H9 (cell line): ENCODE data around the gene GFRA1. TPM values are rescaled to one million over a fixed set of nuclear protein-coding genes. Genes with fewer than 3 reads are reported as not detected.

Experiments used
- DNase-seq: peaks from one replicate; pipeline ENCODE4 v3.0.0-alpha.2; 2017
- H2AFZ ChIP-seq: one replicate; pipeline ENCODE4 v1.6.1; 2013; ENCODE audit warnings: mild to moderate bottlenecking, low read length, control low read depth, moderate library complexity
- H2AK5ac ChIP-seq: 2 replicates; pipeline ENCODE4 v1.6.1; 2013; ENCODE audit warnings: low read length, control low read depth, mixed read lengths; ENCODE audit not compliant: insufficient read length
- H2BK120ac ChIP-seq: one replicate; pipeline ENCODE4 v1.6.1; 2013; ENCODE audit warnings: low read depth, mild to moderate bottlenecking, low read length, control low read depth, inconsistent platforms; ENCODE audit not compliant: poor library complexity, severe bottlenecking
- H2BK12ac ChIP-seq: 2 replicates; pipeline ENCODE4 v1.6.1; 2013; ENCODE audit warnings: low read length, control low read depth, mixed read lengths, low read depth; ENCODE audit not compliant: insufficient read length
- H2BK15ac ChIP-seq: 2 replicates; pipeline ENCODE4 v1.6.1; 2013; ENCODE audit warnings: low read depth, low read length, control low read depth
- H2BK20ac ChIP-seq: one replicate; pipeline ENCODE4 v1.6.1; 2013; ENCODE audit warnings: low read depth, mild to moderate bottlenecking, low read length, control low read depth, inconsistent platforms; ENCODE audit not compliant: poor library complexity, severe bottlenecking
- H2BK5ac ChIP-seq: 2 replicates; pipeline ENCODE4 v1.6.1; 2013; ENCODE audit warnings: low read length, control low read depth, mixed read lengths; ENCODE audit not compliant: insufficient read length
- H3K14ac ChIP-seq: 2 replicates; pipeline ENCODE4 v1.6.1; 2013; ENCODE audit warnings: low read length, control low read depth; ENCODE audit not compliant: insufficient read depth
- H3K18ac ChIP-seq: 2 replicates; pipeline ENCODE4 v1.6.1; 2013; ENCODE audit warnings: low read depth, mild to moderate bottlenecking, mixed read lengths, low read length, control low read depth; ENCODE audit not compliant: insufficient read length
- H3K23ac ChIP-seq: 2 replicates; pipeline ENCODE4 v1.6.1; 2013; ENCODE audit warnings: low read length, control low read depth, mixed read lengths, low read depth; ENCODE audit not compliant: insufficient read length
- H3K23me2 ChIP-seq: 2 replicates; pipeline ENCODE4 v1.6.1; 2013; ENCODE audit warnings: low read depth, mild to moderate bottlenecking, mixed read lengths, low read length, control low read depth; ENCODE audit not compliant: insufficient read length, poor library complexity, severe bottlenecking
- H3K27ac ChIP-seq: 2 replicates; pipeline ENCODE4 v1.5.1; 2013; ENCODE audit warnings: low read length, control low read depth, mixed read lengths, low read depth; ENCODE audit not compliant: insufficient read length
- H3K27me3 ChIP-seq: 2 replicates; pipeline ENCODE4 v1.6.1; 2013; ENCODE audit warnings: low read length, control low read depth, inconsistent platforms; ENCODE audit not compliant: insufficient read depth
- H3K4ac ChIP-seq: 2 replicates; pipeline ENCODE4 v1.6.1; 2013; ENCODE audit warnings: low read depth, mild to moderate bottlenecking, control low read depth, inconsistent platforms, low read length, moderate library complexity
- H3K4me1 ChIP-seq: 2 replicates; pipeline ENCODE4 v1.6.1; 2013; ENCODE audit warnings: low read length, control low read depth, inconsistent platforms; ENCODE audit not compliant: insufficient read depth
- H3K4me2 ChIP-seq: 2 replicates; pipeline ENCODE4 v1.6.1; 2013; ENCODE audit warnings: low read length, control low read depth, mixed read lengths; ENCODE audit not compliant: insufficient read length, insufficient read depth
- H3K56ac ChIP-seq: 2 replicates; pipeline ENCODE4 v1.6.1; 2013; ENCODE audit warnings: low read depth, mild to moderate bottlenecking, mixed read lengths, low read length, control low read depth; ENCODE audit not compliant: insufficient read length
- H3K79me1 ChIP-seq: 2 replicates; pipeline ENCODE4 v1.6.1; 2013; ENCODE audit warnings: low read depth, mild to moderate bottlenecking, moderate library complexity, low read length, control low read depth, inconsistent platforms; ENCODE audit not compliant: insufficient read depth, poor library complexity, severe bottlenecking
- H3K79me2 ChIP-seq: 2 replicates; pipeline ENCODE4 v1.6.1; 2013; ENCODE audit warnings: low read length, control low read depth, inconsistent platforms; ENCODE audit not compliant: insufficient read depth
- H3K9ac ChIP-seq: 2 replicates; pipeline ENCODE4 v1.6.1; 2013; ENCODE audit warnings: low read length, control low read depth, mixed read lengths; ENCODE audit not compliant: insufficient read length; ENCODE audit errors: extremely low read depth
- H3K9me3 ChIP-seq: one replicate; pipeline ENCODE4 v1.6.1; 2013; ENCODE audit warnings: low read depth, low read length, inconsistent platforms; ENCODE audit not compliant: control insufficient read depth
- H3T11ph ChIP-seq: one replicate; pipeline ENCODE4 v1.6.1; 2013; ENCODE audit warnings: mild to moderate bottlenecking, low read length, control low read depth, inconsistent platforms
- H4K20me1 ChIP-seq: one replicate; pipeline ENCODE4 v1.6.1; 2013; ENCODE audit not compliant: control insufficient read depth, insufficient read length, insufficient read depth
- H4K5ac ChIP-seq: 2 replicates; pipeline ENCODE4 v1.6.1; 2013; ENCODE audit warnings: low read depth, mild to moderate bottlenecking, mixed read lengths, low read length, control low read depth; ENCODE audit not compliant: insufficient read length
- H4K8ac ChIP-seq: replicated peaks from 2 replicates; pipeline ENCODE4 v1.6.1; 2013; ENCODE audit warnings: low read length, control low read depth, mixed read lengths, low read depth; ENCODE audit not compliant: insufficient read length
- H4K91ac ChIP-seq: 2 replicates; pipeline ENCODE4 v1.6.1; 2013; ENCODE audit warnings: low read depth, mild to moderate bottlenecking, moderate library complexity, mixed read lengths, low read length, control low read depth; ENCODE audit not compliant: insufficient read length
- H3K27ac Mint-ChIP-seq, 3 experiments: 2 replicates in 2 of 3; 3 replicates in 1 of 3; pipeline ENCODE4 v1.8.0; 2020 to 2021; ENCODE audit warnings: mixed read lengths in 3 of 3, mild to moderate bottlenecking in 1 of 3, moderate library complexity in 1 of 3
- H3K27me3 Mint-ChIP-seq: 2 replicates; pipeline ENCODE4 v1.8.0; 2021; ENCODE audit warnings: low read depth, mild to moderate bottlenecking, moderate library complexity, mixed read lengths
- H3K36me3 Mint-ChIP-seq, 3 experiments: 2 replicates in 2 of 3; 3 replicates in 1 of 3; pipeline ENCODE4 v1.8.0; 2020 to 2021; ENCODE audit warnings: low read depth in 3 of 3, mixed read lengths in 3 of 3; ENCODE audit not compliant: insufficient read depth in 1 of 3
- H3K4me1 Mint-ChIP-seq, 2 experiments: 2 replicates each; pipeline ENCODE4 v1.8.0; 2020; ENCODE audit warnings: mixed read lengths in 2 of 2
- H3K4me3 Mint-ChIP-seq, 2 experiments: 2 replicates in 1 of 2; 3 replicates in 1 of 2; pipeline ENCODE4 v1.8.0; 2020 to 2021; ENCODE audit warnings: mild to moderate bottlenecking in 2 of 2, mixed read lengths in 2 of 2, moderate library complexity in 1 of 2
- H3K9me3 Mint-ChIP-seq, 2 experiments: 2 replicates in 1 of 2; 3 replicates in 1 of 2; pipeline ENCODE4 v1.8.0; 2020; ENCODE audit warnings: mild to moderate bottlenecking in 2 of 2, mixed read lengths in 2 of 2, moderate library complexity in 1 of 2
- CTCF ChIP-seq: fragments of 200-600 bp; sonication (generic); conservative IDR thresholded peaks from 3 replicates; pipeline ENCODE4 v1.8.0; 2021; ENCODE audit warnings: antibody characterized with exemption, mild to moderate bottlenecking
- WGBS: extraction: QIAGEN DNeasy Blood & Tissue Kit; methylation state at CpG from one replicate; pipeline ENCODE4 v1.1.7; 2013; ENCODE audit warnings: missing lambda C conversion rate, low lambda C conversion rate, mixed read lengths; ENCODE audit not compliant: insufficient read length; ENCODE audit errors: extremely low coverage; 5-methylcytosine and 5-hydroxymethylcytosine counted together
- total RNA-seq: library from RNA; stranded (reverse); gene quantifications from 2 replicates; pipeline ENCODE4 v1.2.1, GENCODE V29; 2021

Gene GFRA1
- total RNA-seq, 1 experiment from 2014 or later, result 0.24 TPM

GRCh38 chr10:116316503-116316902, 43.5 kb upstream of the GFRA1 start:
- Histone ChIP-seq H2AK5ac (no peak overlapping the region), H3K4ac (no peak overlapping the region), H3K56ac (no peak overlapping the region), H3K79me1 (no peaks in the 10 kb centered on the region), H3K27ac (no peak overlapping the region), H3K79me2 (no peaks in the 10 kb centered on the region), H2BK20ac (no peak overlapping the region), H3K9ac (no peak overlapping the region), H3T11ph (no peak overlapping the region), H2BK5ac (no peak overlapping the region), H3K4me1 (no peaks in the 10 kb centered on the region; the same call in 1 of the 2 replicates), H3K18ac (no peak overlapping the region), H3K9me3 (no peaks in the 10 kb centered on the region), H2BK15ac (no peak overlapping the region), H3K23ac (no peak overlapping the region), H3K27me3 (no peaks in the 10 kb centered on the region), H4K91ac (no peak overlapping the region), H3K23me2 (no peaks in the 10 kb centered on the region), H4K5ac (no peak overlapping the region), H2BK120ac (no peak overlapping the region), H3K4me2 (no peak overlapping the region), H3K14ac (no peak overlapping the region), H2BK12ac (no peak overlapping the region), H4K8ac (no peak overlapping the region), H2AFZ (no peak overlapping the region), H4K20me1 (no peaks in the 10 kb centered on the region)
- WGBS, result no CpG with 5 or more reads among the region's 2 CpGs
- peaks cover 4 to 7% of the 10 kb centered on the region in 2 experiments for H3K4me1 Mint-ChIP-seq
- no peaks in the 10 kb centered on the region for H3K36me3 Mint-ChIP-seq
- H3K4me3 Mint-ChIP-seq, result no peak overlapping the region
- H3K27ac Mint-ChIP-seq, result no peak overlapping the region
- TF ChIP-seq CTCF, result no peak
- no peaks in the 10 kb centered on the region for H3K9me3 Mint-ChIP-seq
- H3K27me3 Mint-ChIP-seq, result no peaks in the 10 kb centered on the region
- no peak for DNase-seq
